Skin of body (tissue), 2 donors: ENCODE measurements around the gene LDAF1. TPM values are rescaled to one million over a fixed set of nuclear protein-coding genes. Genes with fewer than 3 reads are reported as not detected.
"Not testable (repeated sequence)": the region's sequence is repeated elsewhere in the genome, so short reads cannot be mapped to it uniquely, and the experiment has no call there.

Experiments
- DNase-seq: peaks from one replicate; lab custom pipeline; 2025; lab: John Stamatoyannopoulos, UW
- total RNA-seq: library from RNA; depleted of rRNA; stranded (reverse); fragments of >200 nt; gene quantifications from one replicate; pipeline ENCODE4 v1.2.3, GENCODE V29; 2014

The LDAF1 gene
- total RNA-seq, 1 donor from 2014 or later, result 64.5 TPM

DNA sequence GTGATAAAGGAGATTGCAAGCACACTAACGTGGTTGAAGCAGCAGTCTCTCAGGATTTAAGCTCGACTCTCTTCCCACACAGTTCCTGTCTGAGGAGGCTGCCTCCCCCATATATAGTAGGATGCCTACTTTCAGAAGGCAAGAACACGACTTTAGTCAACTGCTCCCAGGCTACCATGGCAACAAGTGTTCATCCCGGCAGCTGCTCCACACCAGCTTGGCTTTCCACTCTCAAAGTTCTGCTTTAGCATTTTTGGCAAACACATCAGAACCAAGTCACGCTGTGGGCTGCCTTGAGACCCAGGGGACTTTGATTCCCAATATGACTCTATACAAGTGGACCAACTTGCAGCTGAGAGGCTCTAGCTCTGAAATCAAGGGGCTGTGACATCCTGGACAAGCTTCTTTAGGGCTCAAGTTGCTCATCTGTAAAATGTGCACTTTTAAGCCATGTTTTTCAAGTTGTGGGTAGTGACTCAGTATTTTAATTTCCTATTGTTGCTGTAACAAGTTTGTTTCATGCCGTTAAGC is 36.4 kb downstream of the LDAF1 start:
- peak; percentile 49 for DNase-seq

DNA sequence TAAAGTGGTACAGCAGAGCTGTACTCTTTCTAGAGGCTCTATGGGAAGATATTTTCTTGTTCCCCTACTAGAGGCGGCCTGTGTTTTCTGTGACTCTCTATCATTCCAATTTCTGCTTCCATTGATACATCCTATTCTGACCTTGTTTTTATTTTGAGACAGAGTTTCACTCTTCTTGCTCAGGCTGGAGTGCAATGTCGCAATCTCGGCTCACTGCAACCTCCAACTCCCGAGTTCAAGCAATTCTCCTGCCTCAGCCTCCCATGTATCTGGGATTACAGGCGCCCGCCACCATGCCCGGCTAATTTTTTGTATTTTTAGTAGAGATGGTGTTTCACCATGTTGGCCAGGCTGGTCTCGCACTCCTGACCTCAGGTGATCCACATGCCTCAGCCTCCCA is 36.9 kb downstream of the LDAF1 start:
- not testable (repeated sequence) for DNase-seq

DNA sequence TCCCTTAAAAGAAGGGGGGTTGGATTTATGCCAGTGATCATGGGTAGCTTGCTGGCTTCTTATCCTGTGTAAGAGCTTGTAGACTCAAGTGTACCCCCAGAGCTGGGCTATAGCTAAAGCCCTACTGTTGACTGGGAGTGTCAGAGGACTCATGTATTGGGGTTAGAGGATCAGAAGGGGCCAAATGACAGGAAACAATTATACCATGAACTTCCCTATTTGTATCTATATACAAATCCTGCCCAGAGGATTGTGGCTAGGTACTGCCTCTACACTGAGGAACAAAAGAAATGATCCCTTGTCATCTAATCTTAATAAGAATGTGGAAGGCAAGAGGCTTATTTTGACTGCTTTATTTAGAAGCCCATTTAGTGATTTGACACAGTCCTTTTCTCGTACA is 38.6 kb downstream of the LDAF1 start:
- DNase-seq, result no peak

DNA sequence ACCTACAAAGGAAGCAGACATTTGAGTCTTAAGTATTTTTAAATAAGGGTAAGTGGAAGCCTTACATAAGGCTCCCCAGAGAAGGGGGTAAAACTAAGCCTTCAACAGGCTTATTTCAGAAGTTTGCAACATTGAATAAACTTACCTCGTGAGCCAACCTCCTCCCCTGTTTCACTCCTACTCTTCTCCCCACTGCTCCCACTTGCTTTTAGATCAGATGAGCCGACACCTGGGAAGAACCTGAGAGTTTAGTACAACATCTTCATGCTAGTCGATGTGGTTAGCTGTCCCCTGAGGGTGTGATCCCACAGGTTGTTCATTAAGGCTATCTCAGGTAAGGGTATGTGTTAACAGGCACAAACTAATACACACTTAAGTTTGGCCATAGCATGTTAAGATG is 39.1 kb downstream of the LDAF1 start:
- DNase-seq, result no peak

DNA sequence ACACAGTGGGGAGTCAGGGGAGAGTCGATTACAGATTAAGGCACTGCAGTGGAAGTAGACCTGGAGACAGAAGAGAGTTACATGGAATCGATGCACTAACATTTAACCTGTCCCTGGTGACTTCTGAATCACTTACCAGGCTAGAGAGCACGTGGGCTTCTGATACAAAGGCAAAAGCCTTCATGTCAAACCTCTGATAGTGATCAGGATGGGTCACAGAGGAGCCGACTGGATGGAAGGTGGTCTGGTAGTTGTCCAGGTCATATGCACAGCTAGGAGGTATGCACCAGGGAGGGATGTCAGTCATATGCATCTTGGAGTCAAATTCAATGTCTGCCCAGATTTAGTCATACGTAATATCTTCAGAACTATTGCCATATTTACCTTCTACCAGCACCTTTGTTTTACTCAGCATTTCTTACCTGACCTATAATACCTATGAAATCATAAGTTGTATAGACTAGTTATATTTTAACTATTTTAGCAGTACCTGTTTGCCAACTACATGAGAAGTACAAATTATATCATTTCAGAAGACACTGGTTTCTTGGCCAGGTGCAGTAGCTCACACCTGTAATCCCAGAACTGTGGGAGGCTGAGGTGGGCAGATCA is 41.2 kb downstream of the LDAF1 start:
- no peak for DNase-seq

DNA sequence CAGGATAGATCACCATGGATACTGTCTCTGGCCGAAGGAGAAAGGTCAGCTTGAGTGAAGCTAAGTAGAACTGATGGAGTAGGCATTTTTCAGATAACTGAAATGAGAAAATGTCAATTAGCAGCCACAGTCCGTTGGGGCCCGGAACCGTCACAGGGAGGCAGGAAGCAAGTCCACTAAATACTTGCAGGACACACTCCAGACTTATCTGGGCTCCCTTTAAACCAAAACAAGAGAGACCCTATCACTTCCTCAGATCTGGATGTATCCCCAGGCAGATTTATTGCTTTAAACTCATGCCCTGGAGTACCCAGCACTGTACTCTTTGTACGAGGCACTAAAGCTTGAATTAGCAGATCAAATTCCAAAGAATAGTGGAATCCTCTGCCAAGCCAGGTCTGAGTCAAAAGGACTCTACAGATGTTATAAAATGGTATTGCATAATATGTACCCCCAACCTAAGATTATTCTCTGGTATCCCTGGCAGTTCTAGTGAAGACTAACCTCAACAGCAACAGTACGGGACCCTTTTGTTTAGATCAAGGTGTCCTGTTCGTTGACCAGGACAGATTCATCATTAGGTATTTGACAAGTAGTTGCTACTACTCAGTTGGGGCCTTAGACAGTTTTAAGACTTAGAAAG is 44.8 kb downstream of the LDAF1 start:
- DNase-seq, result no peak

DNA sequence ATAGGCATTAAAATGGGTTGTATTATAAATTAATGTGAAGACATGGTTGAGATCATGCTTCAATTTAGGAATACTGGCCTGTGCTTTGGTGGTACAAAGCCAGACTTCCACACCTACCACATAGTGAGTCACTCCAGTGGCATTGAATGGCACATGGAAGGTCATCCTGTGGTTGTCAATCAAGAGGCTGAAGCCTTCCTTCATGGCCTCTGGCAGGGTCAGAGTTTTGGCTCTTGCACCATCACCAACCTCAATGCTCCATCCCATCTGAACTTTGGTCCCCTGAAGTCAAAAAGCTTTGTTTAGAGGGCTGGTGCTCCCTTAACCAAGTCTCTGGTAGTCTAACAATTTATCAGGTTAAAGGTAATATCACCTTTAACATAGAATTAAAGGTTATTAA is 46.8 kb downstream of the LDAF1 start:
- DNase-seq, result no peak

DNA sequence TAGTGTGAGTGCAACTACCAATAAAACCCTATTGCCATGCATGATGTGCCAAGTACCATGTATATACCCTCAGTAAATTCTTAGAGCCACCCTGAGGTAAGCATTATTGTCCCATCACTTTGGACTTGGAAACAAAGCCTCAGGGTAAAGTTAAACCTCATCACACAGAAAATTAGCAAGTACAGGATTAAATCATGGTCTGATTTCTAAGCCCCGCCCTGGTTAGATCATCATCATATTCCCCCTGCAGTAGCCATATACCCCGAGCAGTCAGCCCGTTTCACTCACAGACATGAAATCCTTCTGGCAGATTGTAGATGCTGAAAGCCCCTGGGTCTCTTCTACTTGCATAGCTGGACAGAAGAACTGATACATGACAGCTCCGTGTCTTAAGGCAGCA is 48.1 kb downstream of the LDAF1 start:
- DNase-seq, result no peak

DNA sequence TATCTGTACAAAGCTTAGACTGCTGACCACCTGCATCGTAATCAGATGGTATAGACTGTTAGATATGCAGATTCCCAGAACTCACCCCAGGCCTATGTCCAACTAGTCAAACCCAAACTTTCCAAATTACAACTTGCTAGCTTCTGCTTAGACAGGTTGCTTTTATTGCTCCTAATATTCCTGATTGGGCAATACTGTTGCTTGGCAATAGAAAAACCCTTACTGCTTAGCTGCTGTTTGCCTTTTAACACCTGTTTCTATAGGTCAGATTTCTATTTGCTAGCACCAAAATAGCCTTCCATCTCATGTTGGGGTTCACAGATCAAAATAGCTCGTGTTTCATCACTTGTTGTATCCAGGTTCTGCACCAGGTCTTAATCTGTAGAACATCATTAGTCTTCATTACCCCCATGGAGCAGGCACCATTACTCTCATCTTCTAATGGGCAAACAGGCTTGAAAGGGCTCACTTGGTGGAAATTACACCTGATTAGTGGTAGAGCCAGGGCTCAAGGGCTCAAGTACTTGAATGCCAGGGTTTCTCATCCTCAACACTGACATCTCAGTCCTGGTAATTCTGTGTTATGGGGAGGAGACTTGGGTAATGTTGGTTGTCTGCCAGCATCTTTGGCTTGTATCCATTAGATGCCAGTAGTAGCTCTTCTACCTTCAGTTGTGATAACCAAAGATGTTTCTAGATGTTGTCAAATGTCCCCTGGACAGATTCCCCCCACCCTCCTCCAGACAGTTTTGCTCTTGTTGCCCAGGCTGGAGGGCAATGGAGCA is 50.2 kb downstream of the LDAF1 start:
- DNase-seq, result no peak

DNA sequence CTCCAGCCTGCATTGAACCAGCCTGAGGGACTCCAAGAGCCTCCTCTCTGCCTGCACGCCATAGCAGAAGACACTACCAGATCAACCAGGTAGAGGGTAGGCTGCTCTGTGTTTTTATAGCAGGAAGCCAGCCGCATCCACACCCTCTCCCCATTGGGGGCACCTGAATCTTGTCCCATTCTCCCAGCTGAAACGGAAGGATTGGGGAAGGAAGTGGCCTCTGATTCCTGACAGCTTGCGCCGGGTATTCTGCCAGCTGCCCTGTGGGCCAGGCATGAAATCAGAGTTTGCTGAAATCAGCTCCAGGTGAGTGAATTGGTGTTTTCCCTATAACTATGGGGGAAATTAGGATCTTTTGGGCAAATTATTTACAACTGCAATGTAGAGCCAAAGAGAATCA is 53.0 kb downstream of the LDAF1 start, which contains the start of gene ZP2:
Gene ZP2 (minus strand): TSS at position 89 of the 400 bp plus-strand sequence. CDS start 27 bp downstream, at position 62.
- no peak for DNase-seq

DNA sequence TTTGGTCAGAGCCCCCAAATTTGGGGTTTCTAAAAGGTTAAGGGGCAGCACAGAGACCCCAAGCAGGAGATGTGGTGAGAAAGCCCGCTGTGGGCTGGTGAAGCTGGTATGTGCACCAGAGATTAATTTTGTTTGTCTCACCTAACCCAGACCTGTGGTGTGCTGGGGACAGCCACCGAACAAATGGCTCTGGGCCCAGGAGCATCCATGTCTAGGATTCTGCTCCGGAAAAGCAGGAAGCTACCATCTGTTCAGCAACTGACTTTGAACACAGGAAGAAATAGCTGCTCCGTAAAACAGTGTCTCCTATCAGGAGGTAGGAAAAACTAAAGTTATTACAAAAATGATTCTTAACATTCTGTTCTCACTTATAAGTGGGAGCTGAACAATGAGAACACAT is 55.6 kb downstream of the LDAF1 start:
- DNase-seq, result no peak

DNA sequence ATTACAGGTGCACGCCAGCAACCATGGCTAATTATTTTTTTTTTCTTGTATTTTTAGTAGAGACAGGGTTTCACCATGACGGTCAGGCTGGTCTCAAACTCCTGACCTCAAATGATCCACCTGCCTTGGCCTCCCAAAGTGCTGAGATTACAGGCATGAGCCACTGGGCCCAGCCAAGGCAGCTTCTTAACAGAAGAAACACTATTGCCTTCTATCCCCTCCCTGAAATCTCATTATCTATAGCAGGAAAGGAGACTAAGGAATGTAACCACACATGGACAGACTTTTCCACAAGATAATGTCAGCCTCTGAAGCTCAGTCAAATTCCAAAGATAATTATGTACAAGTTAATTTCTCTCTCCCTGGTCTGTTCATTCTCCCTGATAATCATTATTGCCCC is 58.6 kb downstream of the LDAF1 start:
- DNase-seq, result no peak

DNA sequence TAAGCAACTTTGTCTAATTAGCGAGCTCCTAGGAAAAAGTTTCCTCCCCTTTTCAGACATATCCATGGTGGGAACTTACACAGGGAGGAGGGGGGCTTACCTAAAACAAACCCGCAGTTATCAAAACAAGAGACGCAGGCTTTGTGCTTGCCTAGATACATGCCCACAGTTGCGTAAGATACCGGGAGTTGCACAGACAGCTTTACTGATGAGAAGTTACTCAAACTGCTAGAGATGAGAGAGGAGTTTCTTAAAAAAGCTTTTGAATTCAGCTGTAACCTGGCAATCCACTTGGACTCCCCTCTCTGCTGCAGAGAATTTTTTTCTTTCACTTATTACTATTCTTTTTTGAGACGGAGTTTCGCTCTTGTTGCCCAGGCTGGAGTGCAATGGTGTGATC is 59.7 kb downstream of the LDAF1 start:
- DNase-seq, result no peak

DNA sequence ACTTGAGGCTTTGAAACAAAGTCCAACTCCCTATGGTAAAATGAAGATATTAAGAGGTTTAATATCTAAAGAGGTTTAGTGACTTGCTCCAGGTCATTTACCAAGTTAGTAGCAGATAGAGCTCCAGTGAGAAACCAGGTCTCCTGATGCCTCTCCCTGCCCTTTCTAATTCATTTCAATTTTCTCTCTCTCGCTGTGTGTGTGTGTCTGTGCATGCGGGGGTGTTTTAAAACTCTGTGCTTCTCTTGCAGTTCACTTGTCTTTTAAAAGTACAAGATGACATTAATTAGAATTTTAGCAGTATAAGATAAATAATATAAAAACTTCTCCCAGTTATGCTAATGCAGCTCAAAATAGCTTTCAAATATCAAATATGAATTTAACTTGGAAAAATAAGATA is 61.1 kb downstream of the LDAF1 start:
- no peak for DNase-seq

DNA sequence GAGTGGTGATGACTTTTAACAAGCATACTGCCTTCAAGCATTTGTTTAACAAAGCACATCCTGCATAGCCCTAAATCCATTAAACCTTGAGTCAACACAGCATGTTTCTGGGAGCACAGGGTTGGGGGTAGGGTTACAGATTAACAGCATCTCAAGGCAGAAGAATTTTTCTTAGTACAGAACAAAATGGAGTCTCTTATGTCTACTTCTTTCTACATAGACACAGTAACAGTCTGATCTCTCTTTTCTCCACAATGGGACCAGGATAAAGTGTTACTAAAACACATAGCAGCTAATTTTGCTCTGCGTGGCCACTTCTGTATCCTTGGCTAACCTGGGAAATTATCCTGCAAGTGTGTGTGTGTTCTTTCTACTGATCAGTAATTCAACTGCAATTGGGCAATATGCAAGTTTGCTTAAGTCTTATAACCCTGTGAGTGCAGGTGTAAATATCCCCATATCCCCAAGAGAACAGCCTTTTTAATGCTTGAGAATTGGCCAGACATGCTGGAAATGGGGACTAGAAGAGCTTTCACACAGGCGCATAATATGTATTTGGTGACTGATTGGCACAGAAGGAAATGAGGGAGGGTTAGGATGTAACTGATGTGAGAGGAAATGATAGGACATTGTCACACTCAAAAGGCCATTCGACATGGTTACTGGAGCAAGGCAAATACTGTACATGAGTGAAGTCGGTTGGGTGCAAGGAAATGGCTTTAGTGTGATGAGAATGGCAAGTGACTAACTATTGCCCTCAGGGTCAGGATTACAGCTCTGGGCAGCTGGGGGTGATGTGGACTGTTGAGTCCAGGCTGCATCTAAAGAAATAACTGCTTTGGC is 64.2 kb downstream of the LDAF1 start:
- DNase-seq, result no peak

DNA sequence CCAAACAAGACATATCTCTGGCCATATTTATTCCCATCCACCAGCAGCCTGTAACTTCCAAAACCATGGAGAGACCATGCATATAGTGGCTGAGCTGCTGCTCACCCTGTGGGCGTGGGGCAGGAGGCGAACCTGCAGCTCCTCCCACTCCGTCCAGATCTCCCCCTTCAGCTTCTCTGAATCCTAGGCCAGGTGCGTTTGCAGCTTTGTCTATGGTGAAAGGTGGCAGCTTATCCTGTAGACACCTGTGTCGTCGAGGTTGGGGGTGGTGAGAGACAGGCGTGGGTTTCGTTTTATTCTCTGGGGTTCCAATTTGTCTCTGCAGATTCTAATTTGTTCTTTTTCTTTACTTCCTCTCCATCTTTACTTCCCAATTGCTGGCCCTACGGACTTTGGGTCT is 65.3 kb downstream of the LDAF1 start:
- no peak for DNase-seq

DNA sequence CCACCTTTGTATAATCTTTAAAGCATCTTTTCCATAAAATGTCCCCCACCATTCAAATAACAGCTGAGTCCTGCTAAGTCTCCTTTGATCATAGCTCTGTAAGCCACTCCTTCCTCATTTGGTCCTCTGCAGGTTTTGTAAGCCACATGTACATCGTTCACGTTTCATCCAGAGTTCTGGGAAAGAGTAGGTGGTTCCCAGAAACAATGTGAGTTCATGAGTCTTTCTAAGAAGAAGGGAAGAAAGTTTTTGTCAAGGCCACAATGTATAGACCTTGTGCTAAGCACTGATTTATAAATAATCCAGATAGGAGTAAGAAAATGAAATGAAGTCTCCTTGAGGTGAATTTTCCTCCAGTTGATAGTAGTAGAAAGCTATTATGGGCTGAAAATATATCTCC is 66.3 kb downstream of the LDAF1 start:
- no peak for DNase-seq

DNA sequence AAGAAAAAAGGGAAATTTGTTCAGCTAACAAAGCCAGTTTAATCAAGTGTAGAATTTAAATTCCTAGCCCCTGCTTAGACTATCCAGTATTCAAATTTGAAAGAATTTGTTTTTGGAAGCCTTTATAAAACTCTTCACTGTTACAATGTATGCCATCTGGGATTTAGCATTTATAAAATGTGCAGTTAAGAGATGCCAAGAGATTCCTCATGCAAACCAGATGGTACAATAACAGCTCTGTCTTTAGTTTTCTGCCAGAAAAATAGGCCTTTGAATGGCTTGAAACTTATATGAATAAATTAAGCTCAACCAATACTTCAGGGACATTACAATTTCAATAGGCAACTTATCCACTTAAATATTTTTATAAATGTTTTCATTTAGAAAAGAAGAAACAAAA is 68.3 kb downstream of the LDAF1 start:
- DNase-seq, result peak; percentile 86

DNA sequence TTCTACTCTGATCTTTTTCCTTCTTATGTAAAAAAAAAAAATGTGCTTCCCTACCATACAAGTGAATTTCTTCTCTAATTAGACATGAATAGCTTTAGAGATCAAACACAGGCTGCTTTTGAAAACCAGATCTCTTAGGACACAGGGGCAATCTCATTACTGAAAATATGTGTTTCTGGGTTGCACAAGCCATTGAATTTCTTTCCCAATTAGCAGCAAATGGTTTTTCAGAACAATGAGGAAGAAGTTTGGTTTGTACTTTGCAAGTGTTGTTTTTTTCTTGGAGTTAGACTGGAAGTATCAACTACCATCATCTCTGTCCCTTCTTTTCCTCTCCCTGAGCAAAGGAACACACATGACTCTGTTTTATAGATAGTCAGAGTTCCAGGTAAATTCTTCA is 69.4 kb downstream of the LDAF1 start:
- DNase-seq, result no peak

DNA sequence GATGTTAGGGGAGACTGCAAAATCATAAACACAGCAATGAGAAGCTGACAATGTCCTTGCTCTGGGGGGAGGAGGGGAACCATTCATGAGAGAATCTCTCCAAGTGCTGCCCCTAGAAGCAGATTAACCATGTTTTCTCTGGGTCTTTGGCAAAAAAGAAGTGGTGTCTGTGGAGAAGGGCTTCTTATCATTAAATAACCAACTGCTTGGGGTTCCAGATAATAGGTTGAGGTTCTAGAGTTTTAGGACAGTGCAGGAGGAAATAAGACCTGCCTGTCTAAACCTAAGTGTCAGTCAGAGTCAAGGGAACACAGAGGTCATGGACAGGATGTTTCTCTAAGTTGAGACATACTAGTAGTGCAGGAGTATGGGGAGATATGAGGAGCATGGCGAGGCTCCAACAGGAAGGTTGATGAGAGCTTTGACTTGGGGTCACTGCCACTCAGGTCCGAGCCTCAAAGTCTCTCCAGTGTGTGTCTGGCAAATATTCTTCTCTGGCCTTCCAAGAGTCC is 69.9 kb downstream of the LDAF1 start:
- DNase-seq, result no peak
